HG03139 (cell line): ENCODE measurements around the gene TRIM66.

Source experiments
- ATAC-seq: cut with Tn5 transposase; IDR thresholded peaks from one replicate; pipeline ENCODE4 v1.9.1; 2021; ENCODE audit not compliant: unreplicated experiment

The TRIM66 gene

GRCh38 chr11:8682303-8683114, at the start of gene TRIM66, which contains the start of gene RPL27A:
Gene TRIM66 (minus strand): TSS chr11:8682665. CDS start chr11:8672274, 10,391 bp downstream.
Gene RPL27A (plus strand): TSS chr11:8682792. CDS start chr11:8682814, 22 bp downstream.
- ATAC-seq, result peak; percentile 96

GRCh38 chr11:8731647-8732323, 49.3 kb upstream of the TRIM66 start:
- ATAC-seq, result no peak

GRCh38 chr11:8730697-8731020, 48.2 kb upstream of the TRIM66 start:
- no peak for ATAC-seq

- no peak for ATAC-seq
Measured at GRCh38 chr11:8729837-8730696, 47.6 kb upstream of the TRIM66 start.

- ATAC-seq, result no peak
Measured at GRCh38 chr11:8729067-8729466, 46.6 kb upstream of the TRIM66 start.

- ATAC-seq, result no peak
Measured at GRCh38 chr11:8728563-8728962, 46.1 kb upstream of the TRIM66 start.

GRCh38 chr11:8726395-8726794, 43.9 kb upstream of the TRIM66 start:
- ATAC-seq, result no peak

- ATAC-seq, result no peak
Measured at GRCh38 chr11:8724682-8725081, 42.2 kb upstream of the TRIM66 start.

GRCh38 chr11:8723711-8724110, 41.2 kb upstream of the TRIM66 start:
- no peak for ATAC-seq

- no peak for ATAC-seq
Measured at GRCh38 chr11:8722809-8723208, 40.3 kb upstream of the TRIM66 start.

- ATAC-seq, result no peak
Measured at GRCh38 chr11:8721609-8722500, 39.4 kb upstream of the TRIM66 start.

- ATAC-seq, result no peak
Measured at GRCh38 chr11:8720868-8721608, 38.6 kb upstream of the TRIM66 start.

GRCh38 chr11:8720352-8720751, 37.9 kb upstream of the TRIM66 start:
- no peak for ATAC-seq

GRCh38 chr11:8719721-8720120, 37.3 kb upstream of the TRIM66 start:
- ATAC-seq, result no peak

GRCh38 chr11:8719211-8719649, 36.8 kb upstream of the TRIM66 start:
- ATAC-seq, result no peak

GRCh38 chr11:8717876-8718753, 35.6 kb upstream of the TRIM66 start:
- ATAC-seq, result no peak

- no peak for ATAC-seq
Measured at GRCh38 chr11:8717544-8717875, 35.0 kb upstream of the TRIM66 start.

- no peak for ATAC-seq
Measured at GRCh38 chr11:8715501-8715900, 33.0 kb upstream of the TRIM66 start.
